ENCODE measurements around the gene POTED. TPM values are rescaled to one million over a fixed set of nuclear protein-coding genes. Genes with fewer than 3 reads are reported as not detected.
"Not testable (repeated sequence)": the region's sequence is repeated elsewhere in the genome, so short reads cannot be mapped to it uniquely, and the experiment has no call there.

The POTED gene
- not detected for total RNA-seq

GRCh38 chr21:13609477-13609876 is at the start of gene POTED:
Gene POTED (plus strand): TSS chr21:13609777. CDS start chr21:13610229, 452 bp downstream.
- not testable (repeated sequence) for DNase-seq

- DNase-seq: not testable (repeated sequence)
These were observed 40.5 kb downstream of the POTED start for GRCh38 chr21:13650101-13650500.

GRCh38 chr21:13651746-13652145 is 42.2 kb downstream of the POTED start:
- DNase-seq: not testable (repeated sequence)

Data from effector CD4-positive, alpha-beta T cell (primary cell).